GM19351 (cell line): Measurements from ENCODE around the gene MYL5.
"Not testable (repeated sequence)": the region's sequence is repeated elsewhere in the genome, so short reads cannot be mapped to it uniquely, and the experiment has no call there.

ENCODE experiments used
- ATAC-seq: cut with Tn5 transposase; IDR thresholded peaks from one replicate; pipeline ENCODE4 v1.9.1; 2021; ENCODE audit warnings: mild to moderate bottlenecking, moderate library complexity; ENCODE audit not compliant: unreplicated experiment

The MYL5 gene

DNA sequence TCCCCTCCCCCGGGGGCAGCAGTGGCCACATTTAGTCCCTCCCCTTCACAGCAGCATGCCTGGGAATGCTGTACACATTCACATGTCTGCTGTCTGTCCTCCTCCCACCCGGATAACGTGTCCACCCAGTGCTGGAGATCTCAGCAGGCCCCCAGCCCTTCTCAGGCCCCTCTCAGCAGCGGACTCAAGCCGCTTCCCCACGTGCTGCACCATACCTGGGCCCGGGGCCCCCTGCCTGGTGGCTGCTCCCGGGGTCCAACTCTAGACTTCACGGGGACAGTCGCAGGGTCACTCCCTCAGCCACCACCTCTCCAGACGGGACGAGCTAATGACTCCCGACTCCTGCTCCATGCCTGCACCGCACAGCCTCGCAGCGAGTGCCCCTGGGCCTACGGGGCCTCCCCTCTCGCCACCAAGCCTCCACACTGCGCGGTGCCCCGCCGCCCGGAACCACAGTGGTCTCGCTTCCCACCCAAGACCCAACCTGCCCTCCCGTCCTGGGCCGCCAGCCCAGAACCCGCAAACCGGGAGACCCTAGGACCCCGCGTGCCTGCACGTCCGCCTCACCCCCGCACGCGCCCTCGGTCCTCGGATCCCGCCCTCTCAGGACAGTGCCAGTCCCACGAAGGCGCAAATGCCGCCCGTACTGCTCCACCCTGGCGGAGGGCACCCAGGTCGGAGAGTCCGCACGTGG, 30.0 kb downstream of the MYL5 start:
- ATAC-seq: no peak

DNA sequence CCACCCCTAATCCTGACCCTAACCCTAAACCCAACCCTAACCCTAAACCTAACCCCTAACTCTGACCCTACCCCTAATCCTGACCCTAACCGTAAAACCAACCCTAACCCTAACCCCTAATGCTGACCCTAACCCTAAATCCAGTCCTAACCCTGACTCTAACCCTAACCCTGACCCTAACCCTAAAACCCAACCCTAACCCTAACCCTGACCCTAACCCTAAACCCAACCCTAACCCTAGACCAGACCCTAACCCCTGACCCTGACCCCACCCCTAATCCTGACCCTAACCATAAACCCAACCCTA, 30.6 kb downstream of the MYL5 start:
- no peak for ATAC-seq

DNA sequence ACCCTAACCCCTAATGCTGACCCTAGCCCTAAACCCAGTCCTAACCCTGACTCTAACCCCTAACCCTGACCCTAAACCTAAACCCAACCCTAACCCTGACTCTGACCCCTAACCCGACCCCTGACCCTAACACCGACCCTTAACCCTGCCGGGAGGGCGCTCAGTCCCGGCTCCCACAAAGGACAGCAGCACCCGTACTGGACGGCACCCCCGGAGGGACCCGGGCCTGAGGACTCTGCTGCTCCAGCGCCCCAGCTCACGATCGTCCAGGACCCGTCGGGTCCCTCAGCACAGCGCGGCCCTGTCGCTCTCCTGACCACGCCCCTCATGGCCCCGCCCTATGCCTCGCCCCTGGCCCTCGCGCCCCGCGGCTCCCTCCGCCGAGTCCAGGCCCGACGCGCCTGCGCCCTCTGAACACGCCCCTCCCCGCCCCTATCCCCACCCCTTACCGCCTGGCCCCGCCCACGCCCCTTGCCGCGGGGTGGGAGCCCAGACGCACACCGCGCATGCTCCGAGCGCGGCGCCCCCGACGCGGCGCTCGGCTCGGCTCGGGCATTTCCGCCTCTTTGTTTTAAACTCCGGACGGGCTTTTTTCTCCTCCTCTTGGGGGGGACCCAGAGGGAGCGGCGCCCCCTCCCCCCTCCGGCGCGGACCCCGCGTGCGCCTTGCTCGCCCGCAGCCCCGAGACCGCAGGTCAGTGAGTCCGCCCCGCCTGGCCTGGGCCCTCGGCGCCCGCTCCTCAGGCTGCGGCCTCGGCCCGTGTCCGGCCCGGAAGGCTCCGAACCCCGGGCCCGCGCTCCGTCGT, 31.1 kb downstream of the MYL5 start, which contains the start of gene PCGF3:
TSS of gene PCGF3 (plus strand) at position 555 of the 805 bp plus-strand sequence. CDS start 27,849 bp downstream, outside the sequence.
- ATAC-seq: peak; percentile 95

DNA sequence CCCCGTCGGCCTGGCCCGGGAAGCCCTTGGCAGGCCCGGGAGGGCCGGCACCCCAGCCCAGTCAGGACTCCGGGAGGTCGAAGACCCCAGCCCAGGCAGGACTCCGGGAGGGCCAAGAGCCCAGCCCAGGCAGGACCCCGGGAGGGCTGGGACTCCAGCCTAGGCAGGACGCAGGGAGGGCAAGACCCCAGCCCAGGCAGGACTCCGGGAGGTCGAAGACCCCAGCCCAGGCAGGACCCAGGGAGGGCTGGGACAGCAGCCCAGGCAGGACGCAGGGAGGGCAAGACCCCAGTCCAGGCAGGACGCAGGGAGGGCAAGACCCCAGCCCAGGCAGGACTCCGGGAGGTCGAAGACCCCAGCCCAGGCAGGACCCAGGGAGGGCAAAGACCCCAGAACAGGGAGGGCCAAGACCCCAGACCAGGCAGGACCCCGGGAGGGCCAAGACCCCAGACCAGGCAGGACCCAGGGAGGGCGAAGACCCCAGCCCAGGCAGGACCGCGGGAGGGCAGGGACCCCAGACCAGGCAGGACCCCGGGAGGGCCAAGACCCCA, 31.8 kb downstream of the MYL5 start:
- not testable (repeated sequence) for ATAC-seq

DNA sequence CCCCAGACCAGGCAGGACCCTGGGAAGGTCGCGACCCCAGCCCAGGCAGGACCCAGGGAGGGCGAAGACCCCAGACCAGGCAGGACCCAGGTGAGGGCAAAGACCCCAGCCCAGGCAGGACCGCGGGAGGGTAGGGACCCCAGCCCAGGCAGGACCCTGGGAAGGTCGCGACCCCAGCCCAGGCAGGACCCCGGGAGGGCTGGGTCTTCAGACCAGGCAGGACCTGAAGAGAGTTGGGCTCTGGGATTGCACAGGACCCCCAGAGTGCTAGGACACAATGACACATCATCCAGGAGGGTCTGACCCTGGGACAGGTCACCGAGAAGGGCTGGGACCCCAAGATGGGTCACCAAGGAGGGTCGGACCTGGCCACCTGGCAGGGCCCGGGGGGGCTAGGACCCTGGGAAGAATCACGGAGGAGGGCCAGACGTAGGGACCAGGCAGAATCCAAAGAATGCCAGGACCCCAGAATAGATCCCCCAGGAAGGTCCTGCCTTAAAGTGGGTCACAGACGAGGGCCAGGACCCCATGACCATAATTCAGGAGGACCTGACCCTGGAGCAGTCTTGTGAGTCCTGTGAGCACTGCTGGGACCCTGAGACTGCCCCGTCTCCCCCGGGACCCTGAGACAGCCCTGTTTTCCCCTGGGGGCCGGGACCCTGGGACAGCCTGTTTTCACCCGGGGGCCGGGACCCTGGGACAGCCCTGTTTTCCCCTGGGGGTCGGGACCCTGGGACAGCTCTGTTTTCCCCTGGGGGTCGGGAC, 32.7 kb downstream of the MYL5 start:
- ATAC-seq: no peak

DNA sequence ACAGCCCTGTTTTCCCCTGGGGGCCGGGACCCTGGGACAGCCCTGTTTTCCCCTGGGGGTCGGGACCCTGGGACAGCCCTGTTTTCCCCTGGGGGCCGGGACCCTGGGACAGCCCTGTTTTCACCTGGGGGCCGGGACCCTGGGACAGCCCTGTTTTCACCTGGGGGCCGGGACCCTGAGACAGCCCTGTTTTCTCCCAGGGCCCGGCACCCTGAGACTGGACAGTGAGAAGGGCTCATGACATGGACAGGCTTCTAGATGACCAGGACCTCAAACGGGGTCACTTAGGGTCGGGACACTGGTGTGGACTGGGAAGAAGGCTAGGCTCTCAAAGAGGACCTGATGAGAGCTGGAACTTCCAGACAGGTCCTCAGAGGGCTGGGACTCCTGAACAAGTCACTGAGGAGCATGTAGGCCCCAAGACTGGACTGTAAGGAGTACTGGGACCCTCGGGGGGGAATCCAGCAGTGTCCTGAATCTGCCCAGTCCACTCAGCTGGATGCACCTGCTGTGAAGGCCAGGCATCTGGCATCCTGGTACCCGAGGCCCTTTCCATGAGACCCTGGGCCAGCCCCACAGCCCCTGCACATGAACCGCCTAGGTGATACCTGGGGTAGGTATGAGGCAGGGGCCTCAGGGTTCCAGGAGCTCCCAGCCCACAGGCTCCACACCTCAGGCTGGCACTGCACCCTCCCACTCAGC, 33.7 kb downstream of the MYL5 start:
- ATAC-seq: no peak

DNA sequence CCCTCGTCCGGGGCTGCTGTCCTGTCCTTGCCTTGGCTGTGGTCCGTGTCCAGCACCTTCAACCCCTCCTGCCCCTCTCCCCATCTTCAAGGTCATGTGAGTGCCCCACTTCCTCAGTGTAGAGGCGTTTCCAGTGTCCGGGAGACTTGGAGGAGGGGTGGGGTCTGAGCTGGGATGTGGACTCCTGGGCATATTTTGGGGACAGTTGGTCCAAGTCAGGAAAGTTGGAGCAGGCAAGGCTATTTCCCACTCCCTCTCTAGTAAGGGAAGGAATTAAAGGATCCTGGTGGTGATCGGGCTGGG, 34.2 kb downstream of the MYL5 start:
- no peak for ATAC-seq

DNA sequence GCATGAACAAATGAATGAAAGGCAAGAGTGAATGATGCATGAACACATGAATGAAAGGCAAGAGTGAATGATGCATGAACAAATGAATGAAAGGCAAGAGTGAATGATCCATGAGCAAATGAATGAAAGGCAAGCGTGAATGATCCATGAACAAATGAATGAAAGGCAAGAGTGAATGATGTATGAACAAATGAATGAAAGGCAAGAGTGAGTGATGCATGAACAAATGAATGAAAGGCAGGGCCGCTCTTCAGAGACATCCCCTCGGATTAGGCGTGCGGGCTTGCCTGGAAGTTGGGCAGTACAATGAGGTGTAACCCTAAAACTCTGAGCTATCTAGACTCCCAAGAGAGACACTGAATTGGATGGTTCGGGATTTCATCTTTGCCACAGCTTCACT, 35.0 kb downstream of the MYL5 start:
- no peak for ATAC-seq

DNA sequence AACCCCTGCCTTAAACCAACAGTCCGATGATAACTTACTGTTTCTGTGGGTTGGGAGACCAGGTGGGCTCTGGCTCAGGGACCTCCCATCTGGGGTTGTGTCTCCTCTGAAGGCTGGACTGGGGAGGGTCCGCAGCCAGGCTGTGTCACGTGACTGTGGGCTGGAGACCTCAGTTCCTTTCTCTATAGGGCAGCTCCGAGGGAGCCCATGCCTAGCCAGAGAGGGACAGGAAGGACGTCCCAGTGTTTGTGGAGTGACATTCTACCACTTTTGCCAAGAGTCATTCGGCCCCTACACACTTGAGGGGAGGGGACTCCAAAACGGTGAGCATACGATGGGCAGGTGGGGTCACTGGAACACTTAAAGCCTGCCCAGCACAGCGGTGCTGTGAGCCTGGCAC, 35.8 kb downstream of the MYL5 start:
- ATAC-seq: no peak

DNA sequence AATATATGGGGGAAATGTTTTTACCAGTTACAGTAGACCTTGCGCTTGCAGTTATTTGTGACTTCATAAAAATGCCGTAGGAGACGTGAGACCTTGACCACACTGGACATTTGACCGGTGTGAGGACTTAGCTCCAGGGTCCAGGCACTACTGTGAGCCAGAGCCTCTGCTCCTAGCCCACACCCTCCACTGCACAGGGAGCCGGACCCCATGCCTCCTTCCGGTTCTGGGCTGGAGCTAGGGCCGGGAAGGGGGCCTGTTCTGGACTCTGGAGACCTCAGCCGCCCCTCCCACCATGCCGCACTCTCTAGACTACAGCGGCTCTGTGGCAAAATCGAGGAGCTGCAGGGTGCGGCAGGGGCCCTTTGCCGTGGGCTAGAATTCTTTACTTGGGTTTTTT, 36.6 kb downstream of the MYL5 start:
- no peak for ATAC-seq

DNA sequence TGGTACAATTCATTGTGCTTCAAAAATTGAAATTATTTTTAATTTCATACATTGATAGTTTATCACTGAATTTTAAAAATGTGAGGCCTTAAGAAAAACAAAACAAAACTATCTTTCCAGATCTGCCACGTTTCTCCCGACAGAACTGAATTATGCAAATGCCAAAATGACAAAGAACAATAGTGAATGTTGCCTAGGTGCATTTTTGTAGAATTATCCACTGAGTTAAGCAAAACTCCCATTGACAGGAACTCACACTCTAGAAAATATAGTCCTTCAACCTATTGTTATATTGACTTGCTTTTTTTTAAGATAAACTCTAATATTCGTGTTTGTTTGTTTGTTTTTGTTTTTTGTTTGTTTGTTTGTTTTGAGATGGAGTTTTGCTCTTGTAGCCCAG, 37.8 kb downstream of the MYL5 start:
- no peak for ATAC-seq

DNA sequence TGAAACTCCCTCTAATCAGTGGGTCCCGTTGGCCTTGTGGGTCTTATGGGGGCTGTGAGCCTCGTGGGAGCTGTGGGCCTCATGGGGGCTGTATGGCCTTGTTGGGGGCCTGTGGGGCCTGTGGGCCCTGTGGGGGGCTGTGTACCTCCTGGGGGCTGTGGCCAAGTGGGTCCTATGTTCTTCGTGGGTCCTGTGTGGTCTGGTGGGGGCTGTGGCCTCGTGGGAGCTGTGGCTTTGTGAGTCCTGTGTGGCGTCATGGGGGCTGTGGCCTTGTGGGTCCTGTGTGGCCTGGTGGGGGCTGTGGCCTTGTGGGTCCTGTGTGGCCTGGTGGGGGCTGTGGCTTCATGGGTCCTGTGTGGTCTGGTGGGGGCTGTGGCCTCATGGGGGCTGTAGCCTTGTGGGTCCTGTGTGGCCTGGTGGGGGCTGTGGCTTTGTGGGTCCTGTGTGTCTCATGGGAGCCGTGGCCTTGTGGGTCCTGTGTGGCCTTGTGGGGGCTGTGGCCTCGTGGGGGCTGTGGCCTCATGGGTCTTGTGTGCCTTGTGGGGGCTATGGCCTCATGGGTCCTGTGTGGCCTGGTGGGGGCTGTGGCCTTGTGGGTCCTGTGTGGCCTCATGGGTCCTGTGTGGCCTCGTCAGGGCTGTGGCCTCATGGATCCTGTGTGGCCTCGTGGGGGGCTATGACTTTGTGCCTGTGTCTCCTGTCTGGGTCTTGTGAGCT, 38.7 kb downstream of the MYL5 start:
- no peak for ATAC-seq

DNA sequence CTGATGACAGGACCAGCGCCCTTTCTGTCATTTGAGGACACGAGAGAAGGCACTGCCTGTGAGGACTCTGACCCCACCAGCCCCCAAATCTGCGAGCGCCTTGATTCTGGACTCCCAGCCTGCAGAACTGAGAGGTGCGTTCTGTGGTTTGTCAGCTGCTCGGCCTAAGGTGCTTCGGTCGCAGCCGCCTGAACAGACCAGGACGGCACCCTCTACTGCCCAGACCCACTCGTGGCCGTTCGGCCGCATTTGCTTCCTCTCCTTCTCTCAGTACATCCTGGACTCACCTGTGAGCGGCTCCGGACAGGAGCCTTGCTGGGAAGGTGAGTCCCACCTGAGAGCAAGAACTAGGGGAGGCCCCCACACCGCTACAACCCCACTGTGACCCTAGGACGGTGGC, 39.7 kb downstream of the MYL5 start:
- no peak for ATAC-seq

DNA sequence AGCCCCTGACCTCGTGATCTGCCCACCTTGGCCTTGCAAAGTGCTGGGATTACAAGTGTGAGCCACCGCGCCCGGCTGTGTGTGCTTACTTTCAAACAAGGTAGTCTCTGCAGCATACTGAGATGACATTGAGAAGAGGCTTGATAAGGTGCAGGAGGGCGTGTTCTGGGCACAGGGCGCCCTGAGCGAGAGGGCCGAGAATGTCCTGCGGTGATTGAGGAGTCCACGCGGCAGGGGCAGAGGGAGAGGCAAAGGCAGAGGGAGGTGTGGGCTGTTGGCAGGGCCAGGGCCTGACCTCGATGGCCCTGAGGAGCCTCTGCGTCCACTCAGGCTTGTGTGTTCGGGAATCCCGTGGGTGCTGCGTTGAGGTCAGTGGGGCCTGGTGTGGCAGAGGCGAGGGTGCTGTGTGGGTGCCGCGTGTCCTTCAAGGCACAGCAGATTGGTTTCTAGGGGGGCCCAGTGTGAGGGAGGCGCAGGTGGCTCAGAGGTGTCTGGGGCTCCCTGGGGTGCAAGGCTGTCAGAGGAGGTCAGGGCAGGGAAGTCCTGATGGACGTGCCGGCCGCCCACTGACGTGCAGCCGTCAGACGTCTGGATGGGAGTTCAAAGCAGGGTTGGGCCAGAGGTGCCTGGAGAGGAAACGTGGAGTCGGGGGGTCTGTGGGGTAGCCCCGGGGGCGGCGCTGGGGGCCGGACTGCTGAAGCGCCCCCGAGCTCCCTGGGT, 43.4 kb downstream of the MYL5 start:
- ATAC-seq: no peak

DNA sequence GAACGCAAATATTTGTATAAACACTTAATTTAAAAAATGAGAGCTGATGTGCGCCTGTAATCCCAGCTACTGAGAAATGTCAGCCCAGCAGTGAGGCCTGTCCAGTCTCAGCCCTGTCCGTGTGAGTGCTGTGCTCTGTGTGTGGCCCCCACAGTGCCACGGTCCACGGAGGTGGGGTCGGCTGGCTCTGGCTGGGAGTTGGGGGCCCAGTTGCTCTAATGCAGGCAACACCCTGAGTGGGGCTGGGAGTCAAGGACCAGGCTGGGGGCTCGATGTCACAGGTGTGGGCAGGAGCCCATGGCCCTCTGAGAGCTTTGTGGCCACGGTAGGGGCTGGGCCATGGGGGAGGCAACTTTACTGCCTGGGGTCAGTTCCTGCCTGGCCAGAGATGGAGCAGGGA, 44.1 kb downstream of the MYL5 start:
- no peak for ATAC-seq

DNA sequence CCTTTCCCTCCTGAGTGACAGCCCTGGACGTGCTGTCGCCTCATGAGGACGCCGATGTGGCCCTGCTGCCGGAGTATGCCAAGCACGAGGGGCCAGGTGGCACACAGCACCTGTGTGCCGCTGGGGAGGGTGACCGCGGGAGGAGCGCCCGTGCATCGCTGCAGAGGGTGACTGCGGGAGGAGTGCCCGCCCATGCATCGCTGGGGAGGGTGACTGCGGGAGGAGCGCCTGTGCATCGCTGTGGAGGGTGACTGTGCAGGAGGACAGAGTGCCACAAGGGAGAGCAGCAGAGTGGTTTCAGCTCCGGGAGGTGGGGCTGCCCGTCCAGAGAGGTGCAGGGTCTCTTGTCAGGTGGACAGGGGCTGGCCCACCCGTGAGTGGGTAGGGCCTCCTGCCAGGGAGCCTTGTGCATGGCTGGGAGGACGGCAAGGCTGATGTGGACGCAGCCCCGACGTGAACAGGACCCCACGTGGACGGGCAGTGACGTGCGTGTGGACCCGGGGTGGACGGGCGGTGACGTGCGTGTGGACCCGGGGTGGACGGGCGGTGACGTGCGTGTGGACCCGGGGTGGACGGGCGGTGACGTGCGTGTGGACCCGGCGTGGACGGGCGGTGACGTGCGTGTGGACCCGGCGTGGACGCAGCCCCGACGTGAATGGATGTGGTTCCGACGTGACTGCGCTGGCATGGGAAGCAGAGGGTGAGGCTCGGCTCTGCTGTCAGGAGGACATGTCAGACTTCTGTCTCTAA, 45.9 kb downstream of the MYL5 start:
- ATAC-seq: no peak

DNA sequence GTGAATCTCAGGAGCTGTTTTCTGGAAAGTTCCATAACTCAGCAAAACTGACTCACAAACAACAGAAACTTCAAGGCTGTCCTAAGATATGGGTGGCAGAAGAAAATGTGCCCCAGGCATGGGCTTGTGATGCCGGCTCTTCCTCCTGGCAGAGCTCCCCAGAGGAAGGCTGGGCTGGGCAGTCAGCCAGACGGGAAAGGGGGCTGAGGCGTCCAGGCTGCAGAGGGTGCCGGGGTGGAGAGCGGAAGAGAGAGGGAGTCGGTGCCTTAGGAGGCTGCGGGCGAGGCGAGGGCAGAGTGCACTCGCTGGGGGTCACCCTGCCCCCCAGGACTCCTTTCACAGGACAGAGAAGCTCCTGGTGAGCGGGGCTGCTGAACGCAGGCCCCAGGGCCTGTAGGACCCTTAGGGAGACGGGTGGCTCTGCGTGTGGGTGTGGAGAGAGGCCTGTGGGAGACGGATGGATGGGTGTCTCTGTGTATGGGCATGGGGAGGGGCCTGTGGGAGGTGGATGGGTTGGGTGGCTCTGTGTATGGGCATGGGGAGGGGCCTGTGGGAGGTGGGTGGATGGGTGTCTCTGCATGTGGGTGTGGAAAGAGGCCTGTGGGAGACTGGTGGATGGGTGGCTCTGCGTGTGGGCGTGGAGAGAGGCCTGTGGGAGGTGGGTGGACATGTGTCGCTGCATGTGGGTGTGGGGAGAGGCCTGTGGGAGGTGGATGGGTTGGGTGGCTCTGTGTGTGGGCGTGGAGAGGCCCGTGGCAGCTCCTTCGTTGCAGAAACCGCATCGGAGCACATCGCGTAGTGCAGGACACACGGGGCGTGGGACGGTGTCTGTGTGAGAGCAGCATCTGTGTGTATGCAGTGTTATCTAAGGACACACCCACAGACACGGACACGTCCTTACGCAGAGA, 47.2 kb downstream of the MYL5 start:
- ATAC-seq: no peak

DNA sequence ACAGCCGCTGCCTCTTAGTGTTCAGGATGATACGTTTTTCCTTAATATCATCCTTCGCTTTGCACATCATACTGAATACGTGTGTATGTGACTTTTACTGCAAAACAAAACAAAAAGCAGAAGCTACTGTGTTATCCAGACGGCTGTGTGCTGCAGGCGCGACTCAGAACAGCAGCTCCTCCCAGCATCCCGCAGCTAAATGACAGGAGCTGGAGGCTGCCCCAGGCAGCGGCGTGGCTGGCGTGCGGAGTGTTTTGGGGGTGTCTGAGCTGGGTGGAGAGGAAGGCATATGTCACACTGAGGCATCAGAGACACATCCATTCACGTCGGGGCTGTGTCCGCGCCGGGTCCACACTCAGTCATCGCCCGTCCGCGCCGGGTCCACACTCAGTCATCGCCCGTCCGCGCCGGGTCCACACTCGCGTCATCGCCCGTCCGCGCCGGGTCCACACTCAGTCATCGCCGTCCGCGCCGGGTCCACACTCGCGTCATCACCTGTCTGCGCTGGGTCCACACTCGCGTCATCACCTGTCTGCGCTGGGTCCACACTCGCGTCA, 47.9 kb downstream of the MYL5 start:
- ATAC-seq: no peak
